Fibroblast of skin of left biceps (primary cell): ENCODE measurements around the gene KRTAP3-1.

Experiments used
- DNase-seq, 2 experiments: peaks; one replicate each; pipeline ENCODE4 v3.0.0-alpha.2; 2013; ENCODE audit warnings: low read depth in 2 of 2

Gene KRTAP3-1

GRCh38 chr17:40978575-40979151 lies 30.3 kb downstream of the KRTAP3-1 start:
- DNase-seq: no peak

DNA sequence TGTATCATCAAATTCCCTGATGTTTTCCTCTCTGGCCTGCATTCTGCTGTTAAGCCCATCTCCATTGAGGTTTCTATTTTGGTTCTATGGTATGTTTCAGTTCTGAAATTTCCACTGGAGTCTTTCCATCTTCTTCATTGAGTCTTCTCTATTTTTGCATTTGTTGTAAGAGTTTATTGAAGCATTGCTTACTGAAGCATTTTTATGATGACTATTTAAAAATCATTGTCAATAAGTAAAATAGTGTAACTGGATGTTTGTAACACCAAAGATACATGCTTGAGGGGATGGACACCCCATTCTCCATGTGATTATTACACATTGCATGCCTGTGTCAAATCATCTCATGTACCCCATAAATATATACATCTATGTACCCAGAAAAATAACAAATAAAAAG lies 33.4 kb downstream of the KRTAP3-1 start:
- DNase-seq: no peak

- DNase-seq: no peak
Observed at GRCh38 chr17:40974366-40974765, 34.6 kb downstream of the KRTAP3-1 start.

DNA sequence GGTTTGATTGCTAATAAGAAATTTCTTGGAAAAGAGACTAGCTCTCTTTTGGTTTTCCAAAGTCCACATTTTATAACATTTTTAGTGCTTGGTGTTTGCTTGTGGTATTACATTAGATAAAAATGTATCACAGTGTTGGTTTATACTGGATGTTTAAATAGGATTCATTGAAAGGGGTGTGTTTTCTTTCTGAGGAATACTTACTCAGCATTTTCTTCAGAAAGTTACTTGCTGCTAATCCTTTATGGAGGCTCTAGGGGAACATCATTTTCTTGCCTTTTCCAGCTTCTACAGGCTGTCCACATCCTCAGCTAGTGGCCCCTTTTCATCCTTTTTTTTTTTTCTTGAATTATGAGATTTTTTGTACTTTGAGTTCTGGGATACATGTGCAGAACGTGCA lies 41.3 kb downstream of the KRTAP3-1 start:
- no peak for DNase-seq

DNA sequence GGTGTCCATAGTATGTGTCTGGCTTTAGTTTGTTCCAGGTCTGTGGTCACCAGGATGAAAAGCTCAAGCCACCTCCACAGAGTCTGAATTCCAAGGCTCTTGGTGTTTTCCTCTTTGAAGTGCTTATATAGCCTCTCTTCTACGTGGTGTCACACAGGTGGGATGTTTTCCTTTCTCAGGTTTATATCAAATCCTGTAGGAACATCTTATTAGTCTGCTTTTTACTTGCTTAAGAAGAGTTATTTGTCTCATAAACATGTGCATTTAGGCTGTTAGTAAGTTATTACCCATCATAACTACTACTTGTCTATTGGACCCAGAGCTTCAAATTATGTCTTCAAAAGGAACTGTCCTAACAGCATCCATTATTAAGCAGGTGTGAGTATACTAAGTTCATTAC lies 42.1 kb downstream of the KRTAP3-1 start, which contains the start of gene KRT39:
Gene KRT39 (minus strand): TSS at position 101 of the 400 bp plus-strand sequence. CDS start 92 bp downstream, at position 9.
- DNase-seq: no peak

DNA sequence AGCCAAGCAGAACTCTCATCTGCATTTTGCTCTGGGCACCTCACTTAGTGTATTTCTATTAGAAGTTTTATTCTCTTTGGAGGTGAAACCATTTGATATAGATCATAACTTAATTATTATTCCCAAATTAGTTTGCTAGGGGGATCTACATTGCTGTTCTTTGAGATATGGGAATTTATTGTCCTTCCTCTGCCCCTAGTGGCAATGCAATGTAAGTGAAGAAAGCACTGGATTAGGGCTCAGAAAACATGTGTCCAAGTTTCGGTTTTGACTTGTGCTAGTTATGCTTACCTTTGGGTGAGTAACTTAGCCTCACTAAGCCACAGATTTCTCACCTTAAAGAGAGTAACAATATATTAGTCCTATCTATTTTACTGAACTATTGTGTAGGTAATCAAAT lies 45.1 kb downstream of the KRTAP3-1 start:
- no peak for DNase-seq

- no peak for DNase-seq
Observed at GRCh38 chr17:40962059-40962561, 46.8 kb downstream of the KRTAP3-1 start.

- DNase-seq: no peak
Observed at GRCh38 chr17:40961591-40961990, 47.3 kb downstream of the KRTAP3-1 start.

DNA sequence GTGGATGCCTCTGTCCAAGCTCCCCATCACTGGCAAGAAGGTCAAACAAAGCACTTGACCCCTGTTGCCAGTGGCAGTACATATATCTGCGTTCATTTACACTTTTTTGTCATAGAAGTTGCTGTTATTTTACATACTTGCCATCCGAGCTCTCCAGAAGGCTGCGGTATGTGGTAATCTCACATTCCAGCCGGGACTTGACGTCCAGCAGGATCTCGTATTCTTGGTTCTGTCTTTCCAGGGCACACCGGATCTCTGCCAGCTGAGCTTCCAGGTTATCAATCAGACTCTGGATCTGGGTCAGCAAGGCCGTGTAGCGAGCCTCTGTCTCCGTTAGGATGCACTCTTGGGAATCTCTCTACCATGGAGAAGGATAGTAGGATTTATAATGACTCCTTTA lies 48.8 kb downstream of the KRTAP3-1 start:
- no peak for DNase-seq
